Vagina (tissue), 2 donors: ENCODE data around the gene CFHR1.

Experiments
- POLR2A ChIP-seq, 2 donors: fragments of 450-650 bp; IDR thresholded peaks; one replicate each; pipeline ENCODE4 v1.6.1; 2017; ENCODE audit warnings: antibody characterized with exemption in 2 of 2, mild to moderate bottlenecking in 2 of 2, moderate library complexity in 2 of 2
- TF ChIP-seq, protein P1 (sequence below), 3 experiments: fragments of 450-650 bp in 2 of 3; fragments of 200-600 bp in 1 of 3; sonication (generic) in 1 of 3; IDR thresholded peaks; one replicate each; pipeline ENCODE4 v1.5.1; 2017 to 2019; ENCODE audit warnings: antibody characterized with exemption in 3 of 3, mild to moderate bottlenecking in 2 of 3, moderate library complexity in 2 of 3

DNA sequence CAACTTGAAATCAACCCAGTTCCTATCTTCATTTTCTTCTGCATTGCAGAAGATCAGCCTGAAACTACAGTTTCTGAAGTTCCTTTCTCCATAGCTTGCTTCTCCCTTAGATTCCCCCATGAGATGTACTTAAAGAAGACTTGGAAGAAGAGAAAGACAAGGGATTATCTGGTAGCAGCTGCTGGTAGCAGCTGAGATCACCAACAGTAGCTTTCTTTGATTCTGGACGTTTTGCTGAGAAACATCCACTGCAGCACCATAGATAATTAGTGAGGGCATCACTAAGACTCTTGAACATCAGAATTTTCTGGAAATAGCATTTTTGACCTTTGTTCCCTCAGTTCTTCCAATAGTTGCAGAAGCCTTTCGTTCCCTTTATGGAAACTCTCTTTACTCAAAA, 45.4 kb upstream of the CFHR1 start:
- TF ChIP-seq, protein P1, sequence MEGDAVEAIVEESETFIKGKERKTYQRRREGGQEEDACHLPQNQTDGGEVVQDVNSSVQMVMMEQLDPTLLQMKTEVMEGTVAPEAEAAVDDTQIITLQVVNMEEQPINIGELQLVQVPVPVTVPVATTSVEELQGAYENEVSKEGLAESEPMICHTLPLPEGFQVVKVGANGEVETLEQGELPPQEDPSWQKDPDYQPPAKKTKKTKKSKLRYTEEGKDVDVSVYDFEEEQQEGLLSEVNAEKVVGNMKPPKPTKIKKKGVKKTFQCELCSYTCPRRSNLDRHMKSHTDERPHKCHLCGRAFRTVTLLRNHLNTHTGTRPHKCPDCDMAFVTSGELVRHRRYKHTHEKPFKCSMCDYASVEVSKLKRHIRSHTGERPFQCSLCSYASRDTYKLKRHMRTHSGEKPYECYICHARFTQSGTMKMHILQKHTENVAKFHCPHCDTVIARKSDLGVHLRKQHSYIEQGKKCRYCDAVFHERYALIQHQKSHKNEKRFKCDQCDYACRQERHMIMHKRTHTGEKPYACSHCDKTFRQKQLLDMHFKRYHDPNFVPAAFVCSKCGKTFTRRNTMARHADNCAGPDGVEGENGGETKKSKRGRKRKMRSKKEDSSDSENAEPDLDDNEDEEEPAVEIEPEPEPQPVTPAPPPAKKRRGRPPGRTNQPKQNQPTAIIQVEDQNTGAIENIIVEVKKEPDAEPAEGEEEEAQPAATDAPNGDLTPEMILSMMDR (IDR thresholded peaks at IDR 0.05): no peak
- no peak for TF ChIP-seq POLR2A (IDR thresholded peaks at IDR 0.05)
